Measurements from ENCODE around the gene TBC1D8.

The TBC1D8 gene

GRCh38 chr2:101108357-101108756 lies 42.8 kb downstream of the TBC1D8 start:
- Histone ChIP-seq H3K36me3 (ENCODE audit: control insufficient read depth, insufficient read depth, low read length, severe bottlenecking) (no peaks in the 10 kb centered on the region), H3K27me3 (replicated peaks; ENCODE audit: control insufficient read depth, insufficient read depth, low read length) (no peaks in the 10 kb centered on the region), H3K4me1 (ENCODE audit: control insufficient read depth, insufficient read depth, low read length) (peaks cover 29% of the 10 kb centered on the region), H3K9me3 (ENCODE audit: control insufficient read depth, low read length) (no peaks in the 10 kb centered on the region), H3K4me3 (ENCODE audit: low read length) (no peak overlapping the region), H3K9ac (ENCODE audit: low read length) (no peak overlapping the region)
- no peak for DNase-seq (ENCODE audit: low read depth)

GRCh38 chr2:101107241-101107640 lies 43.9 kb downstream of the TBC1D8 start:
- Histone ChIP-seq H3K36me3 (ENCODE audit: control insufficient read depth, insufficient read depth, low read length, severe bottlenecking) (no peaks in the 10 kb centered on the region), H3K4me1 (ENCODE audit: control insufficient read depth, insufficient read depth, low read length) (peaks cover 18% of the 10 kb centered on the region), H3K9ac (ENCODE audit: low read length) (no peak overlapping the region), H3K27me3 (replicated peaks; ENCODE audit: control insufficient read depth, insufficient read depth, low read length) (no peaks in the 10 kb centered on the region), H3K4me3 (ENCODE audit: low read length) (no peak overlapping the region), H3K9me3 (ENCODE audit: control insufficient read depth, low read length) (peaks cover 5% of the 10 kb centered on the region)
- DNase-seq (ENCODE audit: low read depth): no peak

- Histone ChIP-seq H3K4me3 (ENCODE audit: low read length) (no peak overlapping the region), H3K4me1 (ENCODE audit: control insufficient read depth, insufficient read depth, low read length) (peaks cover 12% of the 10 kb centered on the region), H3K9ac (ENCODE audit: low read length) (no peak overlapping the region), H3K27me3 (replicated peaks; ENCODE audit: control insufficient read depth, insufficient read depth, low read length) (no peaks in the 10 kb centered on the region), H3K36me3 (ENCODE audit: control insufficient read depth, insufficient read depth, low read length, severe bottlenecking) (no peaks in the 10 kb centered on the region), H3K9me3 (ENCODE audit: control insufficient read depth, low read length) (peaks cover 5% of the 10 kb centered on the region)
- DNase-seq (ENCODE audit: low read depth): no peak
Measured at GRCh38 chr2:101106453-101107181, 44.6 kb downstream of the TBC1D8 start.

GRCh38 chr2:101105654-101106053 lies 45.5 kb downstream of the TBC1D8 start:
- Histone ChIP-seq H3K9me3 (ENCODE audit: control insufficient read depth, low read length) (peaks cover 5% of the 10 kb centered on the region), H3K4me3 (ENCODE audit: low read length) (no peak overlapping the region), H3K4me1 (ENCODE audit: control insufficient read depth, insufficient read depth, low read length) (peaks cover 5% of the 10 kb centered on the region), H3K9ac (ENCODE audit: low read length) (no peak overlapping the region), H3K36me3 (ENCODE audit: control insufficient read depth, insufficient read depth, low read length, severe bottlenecking) (no peaks in the 10 kb centered on the region), H3K27me3 (replicated peaks; ENCODE audit: control insufficient read depth, insufficient read depth, low read length) (no peaks in the 10 kb centered on the region)
- no peak for DNase-seq (ENCODE audit: low read depth)

- H3K27me3 ChIP-seq (replicated peaks; ENCODE audit: control insufficient read depth, insufficient read depth, low read length): no peaks in the 10 kb centered on the region
- no peaks in the 10 kb centered on the region for H3K4me1 ChIP-seq (ENCODE audit: control insufficient read depth, insufficient read depth, low read length)
- no peak overlapping the region for H3K4me3 ChIP-seq (ENCODE audit: low read length)
- no peak for DNase-seq (ENCODE audit: low read depth)
- H3K9ac ChIP-seq (ENCODE audit: low read length): no peak overlapping the region
- H3K9me3 ChIP-seq (ENCODE audit: control insufficient read depth, low read length): peaks cover 5% of the 10 kb centered on the region
- H3K36me3 ChIP-seq (ENCODE audit: control insufficient read depth, insufficient read depth, low read length, severe bottlenecking): no peaks in the 10 kb centered on the region
Measured at GRCh38 chr2:101097638-101098037, 53.5 kb downstream of the TBC1D8 start.

GRCh38 chr2:101096619-101097142 lies 54.5 kb downstream of the TBC1D8 start:
- Histone ChIP-seq H3K4me3 (ENCODE audit: low read length) (no peak overlapping the region), H3K36me3 (ENCODE audit: control insufficient read depth, insufficient read depth, low read length, severe bottlenecking) (no peaks in the 10 kb centered on the region), H3K9me3 (ENCODE audit: control insufficient read depth, low read length) (peaks cover 5% of the 10 kb centered on the region), H3K27me3 (replicated peaks; ENCODE audit: control insufficient read depth, insufficient read depth, low read length) (no peaks in the 10 kb centered on the region), H3K4me1 (ENCODE audit: control insufficient read depth, insufficient read depth, low read length) (no peaks in the 10 kb centered on the region), H3K9ac (ENCODE audit: low read length) (no peak overlapping the region)
- no peak for DNase-seq (ENCODE audit: low read depth)

- DNase-seq (ENCODE audit: low read depth): no peak
- Histone ChIP-seq H3K4me3 (ENCODE audit: low read length) (no peak overlapping the region), H3K9me3 (ENCODE audit: control insufficient read depth, low read length) (peaks cover 5% of the 10 kb centered on the region), H3K36me3 (ENCODE audit: control insufficient read depth, insufficient read depth, low read length, severe bottlenecking) (no peaks in the 10 kb centered on the region), H3K4me1 (ENCODE audit: control insufficient read depth, insufficient read depth, low read length) (no peaks in the 10 kb centered on the region), H3K27me3 (replicated peaks; ENCODE audit: control insufficient read depth, insufficient read depth, low read length) (no peaks in the 10 kb centered on the region), H3K9ac (ENCODE audit: low read length) (no peak overlapping the region)
Measured at GRCh38 chr2:101094351-101094750, 56.8 kb downstream of the TBC1D8 start.

GRCh38 chr2:101089942-101090799 lies 61.0 kb downstream of the TBC1D8 start:
- Histone ChIP-seq H3K4me3 (ENCODE audit: low read length) (no peak overlapping the region), H3K9me3 (ENCODE audit: control insufficient read depth, low read length) (no peaks in the 10 kb centered on the region), H3K36me3 (ENCODE audit: control insufficient read depth, insufficient read depth, low read length, severe bottlenecking) (no peaks in the 10 kb centered on the region), H3K9ac (ENCODE audit: low read length) (no peak overlapping the region), H3K27me3 (replicated peaks; ENCODE audit: control insufficient read depth, insufficient read depth, low read length) (no peaks in the 10 kb centered on the region), H3K4me1 (ENCODE audit: control insufficient read depth, insufficient read depth, low read length) (peaks cover 12% of the 10 kb centered on the region)
- no peak for DNase-seq (ENCODE audit: low read depth)

- Histone ChIP-seq H3K4me3 (ENCODE audit: low read length) (no peak overlapping the region), H3K9me3 (ENCODE audit: control insufficient read depth, low read length) (no peaks in the 10 kb centered on the region), H3K27me3 (replicated peaks; ENCODE audit: control insufficient read depth, insufficient read depth, low read length) (no peaks in the 10 kb centered on the region), H3K4me1 (ENCODE audit: control insufficient read depth, insufficient read depth, low read length) (peaks cover 12% of the 10 kb centered on the region), H3K9ac (ENCODE audit: low read length) (no peak overlapping the region), H3K36me3 (ENCODE audit: control insufficient read depth, insufficient read depth, low read length, severe bottlenecking) (peaks cover 2% of the 10 kb centered on the region)
- no peak for DNase-seq (ENCODE audit: low read depth)
Measured at GRCh38 chr2:101089419-101089818, 61.8 kb downstream of the TBC1D8 start.

GRCh38 chr2:101087638-101088037 lies 63.5 kb downstream of the TBC1D8 start:
- no peaks in the 10 kb centered on the region for H3K9me3 ChIP-seq (ENCODE audit: control insufficient read depth, low read length)
- peak; percentile 48 for DNase-seq (ENCODE audit: low read depth)
- no peak overlapping the region for H3K4me3 ChIP-seq (ENCODE audit: low read length)
- no peak overlapping the region for H3K9ac ChIP-seq (ENCODE audit: low read length)
- H3K4me1 ChIP-seq (ENCODE audit: control insufficient read depth, insufficient read depth, low read length): peaks cover 12% of the 10 kb centered on the region
- peaks cover 4% of the 10 kb centered on the region for H3K36me3 ChIP-seq (ENCODE audit: control insufficient read depth, insufficient read depth, low read length, severe bottlenecking)
- H3K27me3 ChIP-seq (replicated peaks; ENCODE audit: control insufficient read depth, insufficient read depth, low read length): no peaks in the 10 kb centered on the region

- DNase-seq (ENCODE audit: low read depth): no peak
Measured at GRCh38 chr2:101083613-101084012, 67.6 kb downstream of the TBC1D8 start.

More at GRCh38 chr2:101083613-101084012, 67.6 kb downstream of the TBC1D8 start:
- no peak overlapping the region for H3K9ac ChIP-seq (ENCODE audit: low read length)
- H3K27me3 ChIP-seq (replicated peaks; ENCODE audit: control insufficient read depth, insufficient read depth, low read length): no peaks in the 10 kb centered on the region
- peaks cover 12% of the 10 kb centered on the region for H3K4me1 ChIP-seq (ENCODE audit: control insufficient read depth, insufficient read depth, low read length)
- peaks cover 9% of the 10 kb centered on the region for H3K36me3 ChIP-seq (ENCODE audit: control insufficient read depth, insufficient read depth, low read length, severe bottlenecking)
- no peaks in the 10 kb centered on the region for H3K9me3 ChIP-seq (ENCODE audit: control insufficient read depth, low read length)
- H3K4me3 ChIP-seq (ENCODE audit: low read length): no peak overlapping the region
